HG03045 (cell line): ENCODE results near the gene NOP9.
"Not testable (repeated sequence)": the region's sequence is repeated elsewhere in the genome, so short reads cannot be mapped to it uniquely, and the experiment has no call there.

Experiments
- ATAC-seq: cut with Tn5 transposase; IDR thresholded peaks from one replicate; pipeline ENCODE4 v1.9.1; 2021; ENCODE audit warnings: mild to moderate bottlenecking, moderate library complexity; ENCODE audit not compliant: unreplicated experiment

NOP9 gene

GRCh38 chr14:24323341-24323740 is 23.7 kb downstream of the NOP9 start:
- ATAC-seq: no peak

- ATAC-seq: no peak
Measured at GRCh38 chr14:24324024-24324423, 24.4 kb downstream of the NOP9 start.

GRCh38 chr14:24325041-24325530 is 25.4 kb downstream of the NOP9 start:
- ATAC-seq: no peak

GRCh38 chr14:24325963-24326362 is 26.3 kb downstream of the NOP9 start:
- no peak for ATAC-seq

GRCh38 chr14:24327303-24327702 is 27.7 kb downstream of the NOP9 start:
- ATAC-seq: no peak

- not testable (repeated sequence) for ATAC-seq
Measured at GRCh38 chr14:24327914-24328313, 28.3 kb downstream of the NOP9 start.

- ATAC-seq: no peak
Measured at GRCh38 chr14:24329073-24329663, 29.5 kb downstream of the NOP9 start.

- ATAC-seq: no peak
Measured at GRCh38 chr14:24329736-24330135, 30.1 kb downstream of the NOP9 start.

- no peak for ATAC-seq
Measured at GRCh38 chr14:24330973-24331674, 31.5 kb downstream of the NOP9 start.

GRCh38 chr14:24331731-24332267 is 32.1 kb downstream of the NOP9 start:
- ATAC-seq: no peak

GRCh38 chr14:24332268-24332993 is 32.8 kb downstream of the NOP9 start:
- peak; percentile 66 for ATAC-seq

- ATAC-seq: no peak
Measured at GRCh38 chr14:24334431-24335291, 35.0 kb downstream of the NOP9 start, which contains the start of gene ADCY4. Gene ADCY4, minus strand, starts transcription at chr14:24335071. Its CDS starts 419 bp downstream, at chr14:24334652.

GRCh38 chr14:24335461-24336171 is 36.0 kb downstream of the NOP9 start:
- no peak for ATAC-seq

- ATAC-seq: no peak
Measured at GRCh38 chr14:24337144-24337823, 37.6 kb downstream of the NOP9 start.

GRCh38 chr14:24337824-24338175 is 38.1 kb downstream of the NOP9 start:
- no peak for ATAC-seq

- no peak for ATAC-seq
Measured at GRCh38 chr14:24338843-24339242, 39.2 kb downstream of the NOP9 start.

- ATAC-seq: peak; percentile 83
Measured at GRCh38 chr14:24339284-24340151, 39.9 kb downstream of the NOP9 start, which contains the start of gene RIPK3. Gene RIPK3, minus strand, starts transcription at chr14:24339991. Its CDS starts 165 bp downstream, at chr14:24339826.

- ATAC-seq: no peak
Measured at GRCh38 chr14:24340606-24341005, 41.0 kb downstream of the NOP9 start.
